ENCODE measurements around the gene EXOC6B.

GRCh38 chr2:72389447-72389846 lies 436.4 kb downstream of the EXOC6B start:
- TF ChIP-seq CTCF (IDR thresholded peaks at IDR 0.05) (no peak), MYC (IDR thresholded peaks at IDR 0.05; ENCODE audit: borderline replicate concordance, low read length) (no peak), CHD2 (IDR thresholded peaks at IDR 0.05; ENCODE audit: low read length, partially characterized antibody) (no peak), REST (IDR thresholded peaks at IDR 0.05) (no peak), CHD4 (IDR thresholded peaks at IDR 0.05; ENCODE audit: borderline replicate concordance) (no peak), USF2 (IDR thresholded peaks at IDR 0.05) (no peak), CBX8 (IDR thresholded peaks at IDR 0.05) (no peak)
